Lung (tissue), 10 donors: Measurements from ENCODE around the gene SPDYE18. TPM values are rescaled to one million over a fixed set of nuclear protein-coding genes. Genes with fewer than 3 reads are reported as not detected.
"Not testable (repeated sequence)": the region's sequence is repeated elsewhere in the genome, so short reads cannot be mapped to it uniquely, and the experiment has no call there.

Experiments used
- ATAC-seq: fragments of 200-7000 bp; cut with Tn5 transposase; one replicate; pipeline ENCODE4 v1.9.1; 2020; ENCODE audit warnings: moderate number of reproducible peaks; ENCODE audit not compliant: insufficient read depth, low FRiP score
- DNase-seq, 3 donors: peaks; one replicate each; pipeline ENCODE4 v3.0.0-alpha.2; 2013 to 2017
- H3K27ac ChIP-seq, 2 donors: one replicate each; pipeline ENCODE4 v1.5.1; 2013; ENCODE audit warnings: mild to moderate bottlenecking in 2 of 2, moderate library complexity in 2 of 2, control low read depth in 1 of 2, inconsistent platforms in 1 of 2, low read depth in 1 of 2, low read length in 1 of 2
- H3K27me3 ChIP-seq, 3 donors: one replicate each; pipeline ENCODE4 v1.5.1; 2013; ENCODE audit warnings: low read length in 2 of 3; ENCODE audit not compliant: control insufficient read depth in 3 of 3, insufficient read depth in 3 of 3
- H3K36me3 ChIP-seq, 4 donors: one replicate each; pipeline ENCODE4 v1.5.1; 2013; ENCODE audit warnings: low read length in 4 of 4, mild to moderate bottlenecking in 1 of 4, moderate library complexity in 1 of 4; ENCODE audit not compliant: control insufficient read depth in 4 of 4, insufficient read depth in 4 of 4
- H3K4me1 ChIP-seq, 5 donors: one replicate each; pipeline ENCODE4 v1.5.1; 2013; ENCODE audit warnings: low read length in 5 of 5, mild to moderate bottlenecking in 2 of 5, moderate library complexity in 1 of 5; ENCODE audit not compliant: control insufficient read depth in 5 of 5, insufficient read depth in 5 of 5
- H3K4me3 ChIP-seq: one replicate; pipeline ENCODE4 v1.5.1; 2013; ENCODE audit warnings: mild to moderate bottlenecking, control low read depth, moderate library complexity
- H3K9ac ChIP-seq, 2 donors: one replicate each; pipeline ENCODE4 v1.5.1; 2013; ENCODE audit warnings: low read length in 2 of 2, control low read depth in 1 of 2; ENCODE audit not compliant: insufficient read depth in 1 of 2
- H3K9me3 ChIP-seq, 4 donors: one replicate each; pipeline ENCODE4 v1.5.1; 2013; ENCODE audit warnings: low read length in 3 of 4, mild to moderate bottlenecking in 1 of 4, moderate library complexity in 1 of 4; ENCODE audit not compliant: control insufficient read depth in 4 of 4, insufficient read depth in 3 of 4
- WGBS, 2 donors: extraction: QIAGEN DNeasy Blood & Tissue Kit; methylation state at CpG; one replicate each; pipeline ENCODE4 v1.1.7; 2013; 5-methylcytosine and 5-hydroxymethylcytosine counted together
- polyA plus RNA-seq, 2 donors: library from polyadenylated mRNA; stranded (reverse); fragments of 200-250 nt; gene quantifications; one replicate each; pipeline ENCODE4 v1.2.1, GENCODE V29; 2013
- total RNA-seq, 2 donors: library from RNA; depleted of rRNA in 1 of 2; stranded (reverse); fragments of >200 nt in 1 of 2; gene quantifications; one replicate each; pipeline ENCODE4 v1.2.1, GENCODE V29; 2014 to 2021
- donor health status: Bipolar disorder and iron deficiency.
- donor health status: healthy.
- donor health status: DM: yes; HTN: yes; CAD: no.

The SPDYE18 gene
- total and polyA plus RNA-seq, 4 donors, result 0.18 to 1.1 (median 0.57) TPM

DNA sequence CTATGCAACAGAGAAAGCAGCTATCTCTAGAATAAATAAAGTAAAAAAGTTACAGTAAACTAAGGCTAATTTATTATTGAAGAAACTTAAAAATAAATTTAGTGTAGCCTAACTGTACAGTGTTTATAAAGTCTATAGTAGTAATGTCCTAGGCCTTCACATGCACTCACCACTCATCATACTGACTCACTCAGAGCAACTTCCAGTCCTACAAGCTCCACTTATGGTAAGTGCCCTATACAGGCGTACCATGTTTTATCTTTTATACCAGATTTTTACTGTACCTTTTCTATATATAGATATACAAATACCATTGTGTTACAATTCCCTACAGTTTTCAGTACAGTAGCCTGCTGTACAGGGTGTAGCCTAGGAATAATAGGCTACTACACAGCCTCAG, 19.8 kb upstream of the SPDYE18 start:
- H3K9ac ChIP-seq, H3K36me3 ChIP-seq, H3K4me3 ChIP-seq, ATAC-seq, H3K27me3 ChIP-seq, H3K4me1 ChIP-seq, DNase-seq, H3K27ac ChIP-seq, H3K9me3 ChIP-seq: not testable (repeated sequence)
- 89 to 94% methylated on average over 1 of the region's 1 CpG for WGBS, 2 donors

DNA sequence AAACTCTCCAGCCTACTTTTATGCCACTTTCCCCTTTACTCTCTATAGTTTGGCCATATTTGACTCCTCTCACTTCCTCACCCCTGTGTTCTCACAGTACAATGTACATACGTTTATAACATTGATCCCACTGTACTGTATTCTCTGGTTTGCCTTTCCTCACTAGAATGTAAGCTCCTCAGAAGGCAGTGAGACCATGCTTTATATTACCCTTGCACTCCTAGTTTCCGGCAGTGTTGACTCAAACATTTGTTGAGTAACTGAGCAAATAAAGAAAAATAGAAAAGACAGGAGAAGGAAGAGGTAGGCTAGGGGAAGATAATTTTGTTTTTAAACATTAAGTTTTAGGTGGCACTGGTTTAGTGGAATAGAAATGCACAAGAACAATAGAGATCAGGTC, 17.9 kb upstream of the SPDYE18 start:
- H3K9me3 ChIP-seq, H3K9ac ChIP-seq, H3K27me3 ChIP-seq, ATAC-seq, H3K4me3 ChIP-seq, H3K27ac ChIP-seq, H3K4me1 ChIP-seq, H3K36me3 ChIP-seq, DNase-seq: not testable (repeated sequence)
- 76 to 77% methylated on average over 2 of the region's 2 CpGs for WGBS, 2 donors

DNA sequence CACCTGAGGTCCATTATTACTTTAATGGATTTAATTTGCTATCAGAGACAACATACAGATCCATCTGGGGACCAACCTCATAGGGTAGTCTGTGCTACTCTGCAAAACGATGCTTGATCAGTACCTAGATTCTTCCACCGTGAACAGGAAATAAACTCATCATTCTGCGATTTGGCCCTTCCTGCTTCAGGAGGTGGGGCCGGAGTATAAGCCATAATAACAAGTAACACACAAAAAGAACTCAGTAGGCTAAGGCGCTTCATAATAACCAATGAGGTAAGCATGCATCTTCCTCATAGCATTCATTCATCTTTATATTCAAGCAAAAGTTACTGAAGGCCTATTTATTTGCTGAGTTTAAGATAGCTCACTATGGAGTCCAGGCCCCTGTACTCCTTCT, 17.3 kb upstream of the SPDYE18 start:
- H3K4me1 ChIP-seq, H3K36me3 ChIP-seq, H3K4me3 ChIP-seq, H3K27me3 ChIP-seq, H3K9ac ChIP-seq, H3K9me3 ChIP-seq, ATAC-seq, DNase-seq, H3K27ac ChIP-seq: not testable (repeated sequence)
- WGBS, 2 donors, result 56 to 65% methylated on average over 4 to 5 of the region's 5 CpGs

DNA sequence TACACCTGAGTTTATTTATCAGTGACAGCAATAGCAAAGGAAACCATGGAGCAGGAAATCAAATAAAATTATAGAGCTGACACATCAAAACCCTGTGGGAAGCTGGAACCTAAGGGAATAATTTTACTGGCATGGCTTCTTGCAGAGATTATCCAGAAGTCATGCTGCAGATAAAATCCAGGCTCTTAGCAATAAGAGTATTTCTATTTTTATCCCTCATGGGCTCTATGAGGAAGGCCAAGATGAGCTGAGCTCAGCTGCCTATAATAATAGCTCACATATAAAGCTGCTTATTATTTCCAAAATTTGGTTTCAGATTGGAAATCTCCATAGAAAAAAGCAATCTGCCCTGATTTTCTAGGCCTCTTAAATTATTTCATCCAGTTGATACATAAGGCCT, 16.8 kb upstream of the SPDYE18 start:
- not testable (repeated sequence) for ATAC-seq, DNase-seq, H3K4me1 ChIP-seq, H3K4me3 ChIP-seq, H3K27me3 ChIP-seq, H3K9me3 ChIP-seq, H3K36me3 ChIP-seq, H3K9ac ChIP-seq, H3K27ac ChIP-seq

DNA sequence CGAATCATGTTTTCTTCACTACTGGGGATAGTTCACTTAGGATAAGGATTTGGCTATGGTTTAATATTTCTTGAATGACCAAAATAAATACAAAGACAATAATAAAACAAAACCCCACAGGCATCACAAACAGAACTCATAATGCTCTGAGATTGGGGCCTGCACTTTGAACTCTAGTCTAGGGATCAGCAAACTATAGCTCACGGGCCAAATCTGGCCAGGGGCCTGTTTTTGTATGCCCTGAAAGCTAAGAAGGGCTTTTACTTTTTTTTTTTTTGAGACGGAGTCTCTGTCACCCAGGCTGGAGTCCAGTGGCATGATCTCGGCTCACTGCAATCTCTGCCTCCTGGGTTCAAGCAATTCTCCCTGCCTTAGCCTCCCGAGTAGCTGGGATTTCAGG, 14.7 kb upstream of the SPDYE18 start:
- not testable (repeated sequence) for H3K9ac ChIP-seq, H3K27ac ChIP-seq, DNase-seq, H3K27me3 ChIP-seq, H3K4me3 ChIP-seq, H3K4me1 ChIP-seq, ATAC-seq, H3K36me3 ChIP-seq, H3K9me3 ChIP-seq
- 94 to 95% methylated on average over 5 of the region's 5 CpGs for WGBS, 2 donors

DNA sequence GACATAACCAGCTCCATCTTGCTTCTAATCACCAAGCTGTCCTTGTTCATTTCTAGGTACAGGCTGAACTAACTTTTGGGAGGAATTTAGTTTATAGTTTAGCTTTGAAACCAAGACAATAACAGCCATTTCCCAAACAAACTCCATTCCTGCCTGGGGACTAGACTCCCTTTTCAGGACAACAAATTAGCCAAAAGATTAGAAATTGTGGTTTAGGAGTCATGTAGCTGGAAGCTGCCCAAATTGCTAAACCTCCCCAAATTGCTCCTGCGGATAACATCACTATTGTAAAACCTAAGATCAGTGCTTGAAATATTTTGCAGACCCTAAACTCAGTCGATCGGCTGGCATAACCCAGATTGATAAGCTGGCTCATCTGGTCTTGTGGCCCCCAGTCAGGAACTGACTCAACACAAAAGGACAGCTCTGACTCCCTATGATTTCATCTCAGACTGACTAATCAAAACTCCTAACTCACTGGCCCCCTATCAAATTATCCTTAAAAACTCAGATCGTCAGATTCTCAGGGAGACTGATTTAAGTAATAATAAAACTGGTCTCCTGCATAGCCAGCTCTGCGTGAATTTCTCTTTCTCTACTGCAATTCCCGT, 12.5 kb upstream of the SPDYE18 start:
- not testable (repeated sequence) for H3K27me3 ChIP-seq, H3K4me1 ChIP-seq, DNase-seq, H3K36me3 ChIP-seq, ATAC-seq, H3K4me3 ChIP-seq, H3K9me3 ChIP-seq, H3K27ac ChIP-seq, H3K9ac ChIP-seq
- WGBS, 2 donors, result 98 to 100% methylated on average over 3 to 4 of the region's 6 CpGs

DNA sequence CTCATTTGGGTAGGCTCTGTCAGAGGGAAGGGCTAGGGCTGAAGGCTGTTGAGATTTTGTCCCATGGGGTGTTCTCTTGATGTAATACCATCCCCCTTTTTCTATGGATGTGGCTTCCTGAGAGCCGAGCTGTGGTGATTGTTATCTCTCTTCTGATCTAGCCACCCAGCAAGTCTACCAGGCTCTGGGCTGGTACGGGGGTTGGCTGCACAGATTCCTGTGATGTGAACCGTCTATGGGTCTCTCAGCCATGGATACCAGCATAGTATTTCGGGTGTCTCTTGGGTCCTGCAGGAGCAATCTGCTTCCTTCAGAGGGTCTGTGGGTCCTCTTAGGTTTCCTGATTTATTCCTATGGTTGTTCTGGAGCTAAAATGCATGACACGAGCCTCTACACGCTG, 8.8 kb upstream of the SPDYE18 start:
- DNase-seq, H3K9me3 ChIP-seq, H3K4me1 ChIP-seq, H3K9ac ChIP-seq, H3K36me3 ChIP-seq, H3K4me3 ChIP-seq, H3K27ac ChIP-seq, H3K27me3 ChIP-seq, ATAC-seq: not testable (repeated sequence)
- 95 to 96% methylated on average over 5 to 6 of the region's 6 CpGs for WGBS, 2 donors

DNA sequence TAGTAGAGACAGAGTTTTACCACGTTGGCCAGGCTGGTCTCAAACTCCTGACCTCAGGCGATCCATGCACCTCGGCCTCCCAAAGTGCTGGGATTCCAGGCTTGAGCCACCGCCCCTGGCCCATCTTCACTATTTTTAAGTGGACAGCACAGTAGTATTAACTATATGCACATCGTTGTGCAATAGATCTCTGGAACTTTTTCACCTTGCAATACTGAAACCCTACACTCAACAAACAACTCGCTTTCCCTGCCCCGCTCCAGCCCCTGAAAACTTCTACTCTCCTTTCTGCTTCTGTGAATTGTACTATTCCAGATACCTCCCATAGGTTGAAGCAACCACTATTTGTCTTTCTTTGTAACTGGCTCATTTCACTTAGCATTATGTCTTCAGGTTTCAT, 3.5 kb upstream of the SPDYE18 start:
- not testable (repeated sequence) for H3K4me3 ChIP-seq, H3K27ac ChIP-seq, DNase-seq, H3K9ac ChIP-seq, H3K27me3 ChIP-seq, H3K9me3 ChIP-seq, ATAC-seq, H3K4me1 ChIP-seq, H3K36me3 ChIP-seq
- 82 to 96% methylated on average over 7 of the region's 7 CpGs for WGBS, 2 donors
